ENCODE results near the gene TNK2. TPM values are rescaled to one million over a fixed set of nuclear protein-coding genes. Genes with fewer than 3 reads are reported as not detected.
A peak's percentile ranks its signal among the peaks of the same experiment; 100 is the strongest.

TNK2 gene
- polyA plus RNA-seq, 3 donors: 0.84 to 131 (median 1.8) TPM

DNA sequence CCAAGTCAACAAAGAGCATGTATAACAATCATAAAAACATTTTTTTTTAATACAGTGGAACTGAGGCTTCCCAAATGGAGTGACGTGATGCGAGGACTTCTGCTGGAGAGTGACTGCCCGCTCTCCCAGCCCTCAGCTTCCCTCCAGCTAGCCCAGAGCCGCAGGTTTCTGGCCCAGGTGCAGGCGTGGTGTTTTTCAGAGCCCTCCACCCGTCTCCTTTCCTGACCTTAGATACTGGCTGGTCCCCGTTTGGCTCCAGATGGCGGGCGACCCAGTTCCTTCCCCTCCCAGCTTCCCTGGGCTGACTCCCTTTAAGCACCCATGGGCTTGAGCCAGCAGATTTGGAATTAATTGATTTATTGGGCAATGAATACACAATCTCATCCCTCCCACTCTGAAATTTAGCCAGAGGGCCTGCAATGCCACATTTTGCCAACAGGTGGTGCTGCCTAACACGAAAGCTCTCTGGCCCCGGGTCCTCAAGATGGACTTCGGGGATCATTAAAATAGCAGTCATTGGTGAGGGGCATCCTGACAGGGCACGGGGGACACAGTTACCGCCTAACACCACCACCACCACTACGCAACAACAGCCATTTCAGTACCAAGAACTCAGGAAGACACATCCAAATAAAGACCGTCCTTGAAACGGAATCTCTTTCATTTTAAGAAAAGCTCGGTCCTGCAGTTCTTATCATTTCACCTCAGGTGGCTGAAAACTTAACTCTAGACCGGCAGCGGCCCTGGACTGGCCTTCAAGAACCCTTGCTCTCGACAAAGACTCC is 49.1 kb downstream of the TNK2 start:
- peaks cover 23% of the 10 kb centered on the region for H4K20me1 ChIP-seq (ENCODE audit: insufficient read depth, low read length)
- peak overlapping the region in 1 of 7 donors; percentile 71 for H3K27ac Mint-ChIP-seq
- peaks cover 0 to 2% (median 0%) of the 10 kb centered on the region in 7 donors for H3K9me3 Mint-ChIP-seq
- TF ChIP-seq, protein P1, sequence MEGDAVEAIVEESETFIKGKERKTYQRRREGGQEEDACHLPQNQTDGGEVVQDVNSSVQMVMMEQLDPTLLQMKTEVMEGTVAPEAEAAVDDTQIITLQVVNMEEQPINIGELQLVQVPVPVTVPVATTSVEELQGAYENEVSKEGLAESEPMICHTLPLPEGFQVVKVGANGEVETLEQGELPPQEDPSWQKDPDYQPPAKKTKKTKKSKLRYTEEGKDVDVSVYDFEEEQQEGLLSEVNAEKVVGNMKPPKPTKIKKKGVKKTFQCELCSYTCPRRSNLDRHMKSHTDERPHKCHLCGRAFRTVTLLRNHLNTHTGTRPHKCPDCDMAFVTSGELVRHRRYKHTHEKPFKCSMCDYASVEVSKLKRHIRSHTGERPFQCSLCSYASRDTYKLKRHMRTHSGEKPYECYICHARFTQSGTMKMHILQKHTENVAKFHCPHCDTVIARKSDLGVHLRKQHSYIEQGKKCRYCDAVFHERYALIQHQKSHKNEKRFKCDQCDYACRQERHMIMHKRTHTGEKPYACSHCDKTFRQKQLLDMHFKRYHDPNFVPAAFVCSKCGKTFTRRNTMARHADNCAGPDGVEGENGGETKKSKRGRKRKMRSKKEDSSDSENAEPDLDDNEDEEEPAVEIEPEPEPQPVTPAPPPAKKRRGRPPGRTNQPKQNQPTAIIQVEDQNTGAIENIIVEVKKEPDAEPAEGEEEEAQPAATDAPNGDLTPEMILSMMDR (IDR thresholded peaks at IDR 0.05): peak; percentile 93
- intact Hi-C loops (cut with micrococcal nuclease): loop anchor here in 1 of 2 donors (2.0 kb wide), 1 partner anchor 32 kb away; no protein-coding TSS in a partner anchor
- peak overlapping the region; percentile 56 for H2AFZ ChIP-seq (ENCODE audit: insufficient read depth, low read depth, low read length, poor library complexity, severe bottlenecking)
- peaks cover 4% of the 10 kb centered on the region in 2 donors for H3K4me1 ChIP-seq (ENCODE audit: control insufficient read depth in 1 of 2, insufficient read depth in 2 of 2, low read length in 2 of 2)
- H3K4me3 ChIP-seq (replicated peaks in 1 of 3; ENCODE audit: low read depth in 2 of 3, low read length in 3 of 3): no peak overlapping the region
- no peak overlapping the region for H3K27ac ChIP-seq (ENCODE audit: low read depth in 1 of 2, low read length in 2 of 2)
- no peak overlapping the region for H3K9ac ChIP-seq (ENCODE audit: insufficient read depth, low read length, poor library complexity, severe bottlenecking)
- no peaks in the 10 kb centered on the region for H3K9me3 ChIP-seq (replicated peaks in 1 of 2; ENCODE audit: control insufficient read depth in 1 of 2, insufficient read depth in 1 of 2, low read length in 2 of 2)
- DNase-seq: peak; percentile 43 to 58 (median 57)
- peak overlapping the region; percentile 79 to 82 for H3K4me3 Mint-ChIP-seq
- H3K36me3 ChIP-seq (replicated peaks in 1 of 2; ENCODE audit: control insufficient read depth in 1 of 2, insufficient read depth in 2 of 2, low read length in 2 of 2): peaks cover 7 to 8% of the 10 kb centered on the region in 2 donors
- 20% methylated on average over 12 of the region's 21 CpGs for WGBS (ENCODE audit: insufficient coverage)
- H3K27me3 ChIP-seq (ENCODE audit: control insufficient read depth in 2 of 2, insufficient read depth in 2 of 2, low read length in 2 of 2): peaks cover 0 to 5% of the 10 kb centered on the region in 2 donors
- H3K79me2 ChIP-seq (ENCODE audit: insufficient read depth, low read length): no peaks in the 10 kb centered on the region
- peaks cover 16% of the 10 kb centered on the region for H3K4me1 Mint-ChIP-seq
- peaks cover 6 to 13% of the 10 kb centered on the region in 2 donors for H3K36me3 Mint-ChIP-seq
- H3K27me3 Mint-ChIP-seq (ENCODE audit: low read depth in 3 of 3): peaks cover 9 to 29% (median 17%) of the 10 kb centered on the region in 3 donors
- peak overlapping the region; percentile 10 for H3K4me2 ChIP-seq (replicated peaks; ENCODE audit: extremely low read depth, low read length, poor library complexity, severe bottlenecking)

GRCh38 chr3:195856410-195857084 is 51.8 kb downstream of the TNK2 start:
- DNase-seq: no peak
- no peak overlapping the region for H3K27ac Mint-ChIP-seq
- Histone ChIP-seq H3K27me3 (ENCODE audit: control insufficient read depth in 2 of 2, insufficient read depth in 2 of 2, low read length in 2 of 2) (peaks cover 0 to 15% of the 10 kb centered on the region in 2 donors), H3K9ac (ENCODE audit: insufficient read depth, low read length, poor library complexity, severe bottlenecking) (no peak overlapping the region), H3K4me3 (replicated peaks in 1 of 3; ENCODE audit: low read depth in 2 of 3, low read length in 3 of 3) (no peak overlapping the region), H3K4me1 (ENCODE audit: control insufficient read depth in 1 of 2, insufficient read depth in 2 of 2, low read length in 2 of 2) (peaks cover 4% of the 10 kb centered on the region in 2 donors), H3K9me3 (replicated peaks in 1 of 2; ENCODE audit: control insufficient read depth in 1 of 2, insufficient read depth in 1 of 2, low read length in 2 of 2) (no peaks in the 10 kb centered on the region), H3K79me2 (ENCODE audit: insufficient read depth, low read length) (no peaks in the 10 kb centered on the region), H2AFZ (ENCODE audit: insufficient read depth, low read depth, low read length, poor library complexity, severe bottlenecking) (peak overlapping the region; percentile 47), H4K20me1 (ENCODE audit: insufficient read depth, low read length) (no peaks in the 10 kb centered on the region), H3K4me2 (replicated peaks; ENCODE audit: extremely low read depth, low read length, poor library complexity, severe bottlenecking) (no peak overlapping the region), H3K36me3 (replicated peaks in 1 of 2; ENCODE audit: control insufficient read depth in 1 of 2, insufficient read depth in 2 of 2, low read length in 2 of 2) (no peaks in the 10 kb centered on the region), H3K27ac (ENCODE audit: low read depth in 1 of 2, low read length in 2 of 2) (no peak overlapping the region)
- H3K27me3 Mint-ChIP-seq (ENCODE audit: low read depth in 3 of 3): peaks cover 20 to 41% (median 28%) of the 10 kb centered on the region in 3 donors
- peaks cover 0 to 2% (median 0%) of the 10 kb centered on the region in 7 donors for H3K9me3 Mint-ChIP-seq
- 7% methylated on average over 6 of the region's 15 CpGs for WGBS (ENCODE audit: insufficient coverage)
- intact Hi-C loops (cut with micrococcal nuclease): no loop called here
- H3K36me3 Mint-ChIP-seq: no peaks in the 10 kb centered on the region
- H3K4me3 Mint-ChIP-seq: peak overlapping the region in 1 of 2 donors; percentile 55
- TF ChIP-seq, protein P1 (IDR thresholded peaks at IDR 0.05): no peak
- H3K4me1 Mint-ChIP-seq: peaks cover 15% of the 10 kb centered on the region

All from CD14-positive monocyte (primary cell).